PC-9 (cell line): ENCODE results near the gene AP2A1. TPM values are rescaled to one million over a fixed set of nuclear protein-coding genes. Genes with fewer than 3 reads are reported as not detected.

ENCODE experiments used
- BruUV-seq: library from RNA; stranded (reverse); fragments of 400-500 nt; replicated peaks from 2 replicates; lab custom pipeline; 2021; lab: Mats Ljungman, UMichigan
- CTCF ChIA-PET: fragments of 300-600 bp; sonication (Branson Sonifier 250); formaldehyde crosslinking; loops from one replicate; lab custom pipeline; 2022; ENCODE audit warnings: antibody characterized with exemption; lab: Charles Lee
- POLR2A ChIA-PET: fragments of 300-600 bp; sonication (Branson Sonifier 250); formaldehyde crosslinking; loops from one replicate; lab custom pipeline; 2022; ENCODE audit warnings: antibody characterized with exemption; ENCODE audit not compliant: unreplicated experiment; lab: Charles Lee
- DNase-seq, 2 experiments: peaks; one replicate each; pipeline versions ENCODE4 v3.0.0 to v3.0.0-alpha.2; 2015 to 2022; ENCODE audit warnings: mixed read lengths in 1 of 2
- H2AFZ ChIP-seq: fragments of 200-600 bp; sonication (generic); 2 replicates; pipeline ENCODE4 v1.8.1; 2017; ENCODE audit warnings: antibody characterized with exemption
- H3F3A ChIP-seq: fragments of 200-600 bp; sonication (generic); 2 replicates; pipeline ENCODE4 v1.8.1; 2017; ENCODE audit warnings: antibody characterized with exemption, mild to moderate bottlenecking, low read depth; ENCODE audit not compliant: insufficient read depth
- H3K27ac ChIP-seq: fragments of 200-600 bp; sonication (generic); 2 replicates; pipeline ENCODE4 v1.6.1; 2016; ENCODE audit warnings: mixed run types
- H3K27me3 ChIP-seq: fragments of 200-600 bp; sonication (generic); 2 replicates; pipeline ENCODE4 v1.6.1; 2016; ENCODE audit warnings: low read depth, mixed run types; ENCODE audit not compliant: insufficient read depth
- H3K36me3 ChIP-seq: fragments of 200-600 bp; sonication (generic); 2 replicates; pipeline ENCODE4 v1.6.1; 2016; ENCODE audit warnings: low read depth, mixed run types
- H3K4me1 ChIP-seq: fragments of 200-600 bp; sonication (generic); replicated peaks from 2 replicates; pipeline ENCODE4 v1.6.1; 2016; ENCODE audit warnings: mixed run types; ENCODE audit not compliant: insufficient read depth
- H3K4me2 ChIP-seq: fragments of 200-600 bp; sonication (generic); 2 replicates; pipeline ENCODE4 v1.6.1; 2017; ENCODE audit warnings: mixed run types
- H3K4me3 ChIP-seq: fragments of 200-600 bp; sonication (generic); 2 replicates; pipeline ENCODE4 v1.6.1; 2016; ENCODE audit warnings: mixed run types
- H3K79me2 ChIP-seq: fragments of 200-600 bp; sonication (generic); 2 replicates; pipeline ENCODE4 v1.6.1; 2017; ENCODE audit warnings: low read depth, mixed run types
- H3K9me2 ChIP-seq: fragments of 200-600 bp; sonication (generic); 2 replicates; pipeline ENCODE4 v1.8.1; 2017; ENCODE audit warnings: mild to moderate bottlenecking; ENCODE audit not compliant: insufficient read depth
- H3K9me3 ChIP-seq: fragments of 200-600 bp; sonication (generic); 2 replicates; pipeline ENCODE4 v1.8.1; 2016; ENCODE audit warnings: low read depth; ENCODE audit not compliant: insufficient read depth
- H4K20me1 ChIP-seq: fragments of 200-600 bp; sonication (generic); 2 replicates; pipeline ENCODE4 v1.8.1; 2017; ENCODE audit not compliant: insufficient read depth
- CTCF ChIP-seq: fragments of 200-600 bp; sonication (generic); conservative IDR thresholded peaks from 2 replicates; pipeline ENCODE4 v1.6.1; 2017; ENCODE audit warnings: mixed run types, antibody characterized with exemption, mild to moderate bottlenecking, moderate library complexity
- EZH2 ChIP-seq: fragments of 200-600 bp; sonication (generic); IDR thresholded peaks from 2 replicates; pipeline ENCODE4 v1.8.0; 2017; ENCODE audit warnings: antibody characterized with exemption, low read depth
- intact Hi-C: fragments of 100-400 bp; cut with micrococcal nuclease; formaldehyde crosslinking; loops from one replicate; pipeline ENCODE4 v1.10.0; 2022; ENCODE audit not compliant: unreplicated experiment
- total RNA-seq: library from RNA; stranded (reverse); gene quantifications from 2 replicates; pipeline ENCODE4 v1.2.3, GENCODE V29; 2021

Gene AP2A1
- total RNA-seq, 1 experiment from 2014 or later: 91.8 TPM

GRCh38 chr19:49829200-49829599 lies 62.4 kb downstream of the AP2A1 start:
- no peak overlapping the region for H2AFZ ChIP-seq
- H3K4me3 ChIP-seq: no peak overlapping the region
- intact Hi-C loops: no loop called here
- H3K27me3 ChIP-seq: no peaks in the 10 kb centered on the region
- no peak for DNase-seq
- peaks cover 38% of the 10 kb centered on the region for H4K20me1 ChIP-seq
- TF ChIP-seq EZH2: no peak
- TF ChIP-seq CTCF: no peak
- BruUV-seq: no TSS peak
- no peaks in the 10 kb centered on the region for H3K4me1 ChIP-seq
- POLR2A ChIA-PET: no interaction called here
- no peak overlapping the region for H3K4me2 ChIP-seq
- no peak overlapping the region for H3K27ac ChIP-seq
- CTCF ChIA-PET: no interaction called here
- H3K9me2 ChIP-seq: no peaks in the 10 kb centered on the region
- no peaks in the 10 kb centered on the region for H3K9me3 ChIP-seq
- no peaks in the 10 kb centered on the region for H3F3A ChIP-seq
- peaks cover 6% of the 10 kb centered on the region; the same call in 1 of the 2 replicates for H3K79me2 ChIP-seq
- 0 out of 2 replicates have a peak, but pooled peaks cover 5% of the 10 kb centered on the region for H3K36me3 ChIP-seq

GRCh38 chr19:49829721-49830120 lies 62.9 kb downstream of the AP2A1 start:
- H3K4me2 ChIP-seq: no peak overlapping the region
- intact Hi-C loops: no loop called here
- no peak overlapping the region for H3K4me3 ChIP-seq
- H4K20me1 ChIP-seq: peaks cover 35% of the 10 kb centered on the region
- no TSS peak for BruUV-seq
- TF ChIP-seq CTCF (no peak), EZH2 (no peak)
- no peak overlapping the region for H2AFZ ChIP-seq
- H3K27ac ChIP-seq: no peak overlapping the region
- H3K27me3 ChIP-seq: no peaks in the 10 kb centered on the region
- no peaks in the 10 kb centered on the region for H3F3A ChIP-seq
- H3K9me3 ChIP-seq: no peaks in the 10 kb centered on the region
- ChIA-PET POLR2A (no interaction called here), CTCF (no interaction called here)
- DNase-seq: no peak
- no peaks in the 10 kb centered on the region for H3K9me2 ChIP-seq
- 0 out of 2 replicates have a peak, but pooled peaks cover 5% of the 10 kb centered on the region for H3K36me3 ChIP-seq
- H3K79me2 ChIP-seq: peaks cover 6% of the 10 kb centered on the region; the same call in 1 of the 2 replicates
- no peaks in the 10 kb centered on the region for H3K4me1 ChIP-seq

- intact Hi-C loops: no loop called here
- Histone ChIP-seq H4K20me1 (peaks cover 34% of the 10 kb centered on the region), H3K36me3 (0 out of 2 replicates have a peak, but pooled peaks cover 5% of the 10 kb centered on the region), H3K9me2 (no peaks in the 10 kb centered on the region), H2AFZ (no peak overlapping the region), H3K27me3 (no peaks in the 10 kb centered on the region), H3F3A (no peaks in the 10 kb centered on the region), H3K9me3 (no peaks in the 10 kb centered on the region), H3K79me2 (peaks cover 2% of the 10 kb centered on the region; the same call in 1 of the 2 replicates), H3K27ac (no peak overlapping the region), H3K4me3 (no peak overlapping the region), H3K4me2 (no peak overlapping the region), H3K4me1 (no peaks in the 10 kb centered on the region)
- DNase-seq: no peak
- ChIA-PET CTCF (no interaction called here), POLR2A (no interaction called here)
- TF ChIP-seq CTCF: no peak
- no peak for TF ChIP-seq EZH2
- BruUV-seq: no TSS peak
These were observed 64.0 kb downstream of the AP2A1 start for GRCh38 chr19:49830766-49831165.
